T-helper 22 cell (primary cell): ENCODE data around the gene NUP50.
"Not testable (repeated sequence)": the region's sequence is repeated elsewhere in the genome, so short reads cannot be mapped to it uniquely, and the experiment has no call there.

ENCODE experiments used
- DNase-seq: peaks from one replicate; pipeline ENCODE4 v3.0.0-alpha.2; 2020; ENCODE audit warnings: low read depth

NUP50 gene

GRCh38 chr22:45162531-45162930 lies 1.2 kb upstream of the NUP50 start:
- no peak for DNase-seq

- no peak for DNase-seq
Measured at GRCh38 chr22:45163099-45163450, 650 bp upstream of the NUP50 start.

- DNase-seq = peak; percentile 16
Measured at GRCh38 chr22:45164270-45165088, 754 bp downstream of the NUP50 start.

- no peak for DNase-seq
Measured at GRCh38 chr22:45166932-45167331, 3.2 kb downstream of the NUP50 start.

- peak; percentile 39 for DNase-seq
Measured at GRCh38 chr22:45169591-45170466, 6.1 kb downstream of the NUP50 start.

- DNase-seq = no peak
Measured at GRCh38 chr22:45171830-45172229, 8.1 kb downstream of the NUP50 start.

- no peak for DNase-seq
Measured at GRCh38 chr22:45172881-45173585, 9.3 kb downstream of the NUP50 start.

- peak; percentile 25 for DNase-seq
Measured at GRCh38 chr22:45179276-45180049, 15.7 kb downstream of the NUP50 start.

GRCh38 chr22:45180146-45180679 lies 16.5 kb downstream of the NUP50 start:
- DNase-seq = no peak

GRCh38 chr22:45181240-45181639 lies 17.5 kb downstream of the NUP50 start:
- DNase-seq = no peak

- DNase-seq = no peak
Measured at GRCh38 chr22:45181766-45182165, 18.0 kb downstream of the NUP50 start.

- no peak for DNase-seq
Measured at GRCh38 chr22:45183974-45184373, 20.2 kb downstream of the NUP50 start.

GRCh38 chr22:45185718-45186514 lies 22.2 kb downstream of the NUP50 start:
- DNase-seq = no peak

- no peak for DNase-seq
Measured at GRCh38 chr22:45187891-45188290, 24.2 kb downstream of the NUP50 start.

GRCh38 chr22:45188779-45189178 lies 25.1 kb downstream of the NUP50 start:
- no peak for DNase-seq

GRCh38 chr22:45190202-45190872 lies 26.6 kb downstream of the NUP50 start:
- no peak for DNase-seq

- not testable (repeated sequence) for DNase-seq
Measured at GRCh38 chr22:45191746-45192145, 28.0 kb downstream of the NUP50 start.

- DNase-seq = no peak
Measured at GRCh38 chr22:45192701-45193187, 29.0 kb downstream of the NUP50 start.

GRCh38 chr22:45194686-45195085 lies 31.0 kb downstream of the NUP50 start:
- DNase-seq = no peak

- no peak for DNase-seq
Measured at GRCh38 chr22:45195616-45196015, 31.9 kb downstream of the NUP50 start.
